ENCODE measurements around the gene PLAAT3.
"Not testable (repeated sequence)": the region's sequence is repeated elsewhere in the genome, so short reads cannot be mapped to it uniquely, and the experiment has no call there.

The PLAAT3 gene

GRCh38 chr11:63564784-63565350 is 49.4 kb downstream of the PLAAT3 start:
- DNase-seq: peak; percentile 57

GRCh38 chr11:63564056-63564774 is 50.0 kb downstream of the PLAAT3 start:
- DNase-seq: peak; percentile 89

DNA sequence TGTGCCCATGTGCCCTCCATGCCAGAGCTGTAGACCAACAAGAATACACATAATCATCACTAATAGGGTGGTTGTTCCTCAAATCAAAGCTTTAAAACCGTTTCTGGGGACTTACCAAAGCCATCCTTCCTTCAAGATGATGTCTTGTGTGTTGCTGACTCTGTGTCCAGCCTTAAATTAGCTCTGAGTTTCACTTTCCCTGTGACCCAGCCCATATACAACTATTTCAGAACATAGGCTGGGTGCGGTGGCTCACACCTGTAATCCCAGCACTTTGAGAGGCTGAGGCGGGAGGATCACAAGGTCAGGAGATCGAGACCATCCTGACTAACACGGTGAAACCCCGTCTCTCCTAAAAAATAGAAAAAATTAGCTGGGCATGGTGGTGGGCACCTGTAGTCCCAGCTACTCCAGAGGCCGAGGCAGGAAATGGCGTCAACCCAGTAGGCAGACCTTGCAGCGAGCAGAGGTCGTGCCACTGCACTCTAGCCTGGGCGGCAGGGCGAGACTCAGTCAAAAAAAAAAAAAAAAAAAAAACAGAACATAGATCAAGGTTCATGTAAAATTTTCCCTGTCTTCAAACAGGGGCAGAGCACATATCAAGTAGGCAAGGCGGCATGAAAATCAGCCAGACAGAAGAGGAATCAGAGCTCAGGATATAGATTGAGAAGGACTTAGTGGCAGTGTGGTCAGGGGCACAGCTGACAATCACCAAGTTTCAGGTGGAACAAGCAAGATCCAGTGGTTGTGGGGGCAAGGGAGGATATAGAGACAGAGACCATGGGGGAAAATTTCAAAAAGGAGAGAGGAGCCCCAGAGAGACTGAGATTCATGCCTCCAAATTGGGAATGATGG is 50.8 kb downstream of the PLAAT3 start, which contains the start of gene PLAAT2:
Gene PLAAT2, minus strand, starts transcription at position 179 of the 855 bp plus-strand sequence. Its CDS starts 55 bp downstream, at position 124.
- DNase-seq: peak; percentile 16

- peak; percentile 68 for DNase-seq
Observed at GRCh38 chr11:63560506-63561180, 53.6 kb downstream of the PLAAT3 start.

DNA sequence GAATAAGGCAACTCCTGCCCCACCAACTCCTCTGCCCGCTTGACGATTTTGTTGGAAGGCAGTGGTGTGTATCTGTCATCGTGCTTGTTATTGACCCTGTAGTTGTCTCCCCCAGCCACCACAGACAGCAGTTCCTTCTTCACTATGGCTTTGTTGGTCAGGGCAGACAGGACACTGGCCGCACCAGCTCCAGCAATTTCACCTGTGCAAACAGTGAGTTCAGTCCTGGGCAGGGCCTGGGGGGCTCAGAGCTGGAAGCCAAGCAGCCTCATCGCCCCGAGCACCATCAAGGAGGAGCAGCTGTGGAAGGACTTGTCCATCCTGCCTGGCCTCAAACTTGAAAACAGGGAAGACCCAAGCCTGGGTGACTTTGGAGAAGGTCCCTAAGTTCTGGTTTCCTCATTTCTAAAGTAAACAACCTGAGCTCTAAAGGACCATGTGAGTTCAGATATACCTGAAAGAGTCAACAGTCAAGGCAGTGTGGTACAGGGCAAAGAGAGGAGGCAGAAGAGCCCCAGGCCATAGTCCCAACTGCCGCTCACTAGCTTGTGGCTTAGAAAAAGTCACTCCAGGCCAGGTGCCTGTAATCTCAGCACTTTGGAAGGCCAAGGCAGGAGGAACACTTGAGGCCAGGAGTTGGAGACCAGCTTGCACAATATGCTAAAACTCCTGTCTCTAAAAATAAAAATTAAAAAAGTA is 55.6 kb downstream of the PLAAT3 start:
- no peak for DNase-seq

DNA sequence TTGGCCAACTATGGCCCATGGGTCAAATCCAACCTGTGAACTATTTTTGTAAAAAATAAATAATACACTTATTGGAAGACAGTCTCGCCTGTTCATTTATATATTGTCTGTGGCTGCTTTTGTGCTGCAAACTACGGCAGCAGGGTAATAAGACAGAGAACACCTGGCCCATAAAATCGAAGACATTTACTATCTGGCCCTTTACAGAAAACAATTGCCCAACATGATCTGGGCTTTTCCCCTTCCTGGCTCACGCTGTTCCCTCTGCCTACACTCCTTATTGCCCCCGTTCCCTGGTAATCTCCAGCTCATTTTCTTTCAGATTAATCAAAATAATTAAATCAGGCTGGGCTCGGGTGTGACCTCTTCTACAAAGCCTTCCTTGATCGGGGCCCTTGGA is 56.7 kb downstream of the PLAAT3 start:
- DNase-seq: no peak

DNA sequence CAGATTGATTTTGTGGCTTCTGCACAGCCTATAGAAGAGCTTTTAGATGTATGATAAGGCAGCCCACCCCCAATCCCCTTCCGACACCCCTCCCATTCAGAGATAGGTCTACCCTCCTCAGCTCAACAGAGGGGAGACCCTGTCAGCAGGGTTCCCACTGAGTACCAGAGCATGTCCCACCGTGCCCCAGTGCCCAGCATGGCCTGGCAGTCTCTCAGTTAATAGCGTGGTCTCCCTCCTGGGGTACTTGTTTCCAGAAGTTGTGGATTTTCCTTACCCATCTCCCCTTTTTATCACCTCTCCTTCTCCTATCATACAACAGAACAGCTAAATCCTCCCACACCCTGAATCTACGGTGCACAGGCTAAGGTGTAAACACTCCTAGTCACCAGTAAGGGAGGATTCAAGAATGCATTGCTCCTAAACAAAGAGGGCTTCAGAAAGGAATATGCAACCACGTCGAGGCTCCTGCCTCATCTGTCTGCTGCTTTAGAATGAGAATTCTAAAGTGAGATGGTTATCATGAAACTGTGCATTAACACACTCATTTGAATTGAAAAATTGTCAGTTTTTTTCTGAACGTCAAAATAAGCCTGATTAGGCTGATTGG is 57.7 kb downstream of the PLAAT3 start:
- no peak for DNase-seq

GRCh38 chr11:63554877-63555223 is 59.4 kb downstream of the PLAAT3 start:
- DNase-seq: no peak

- no peak for DNase-seq
Observed at GRCh38 chr11:63553759-63554158, 60.5 kb downstream of the PLAAT3 start.

DNA sequence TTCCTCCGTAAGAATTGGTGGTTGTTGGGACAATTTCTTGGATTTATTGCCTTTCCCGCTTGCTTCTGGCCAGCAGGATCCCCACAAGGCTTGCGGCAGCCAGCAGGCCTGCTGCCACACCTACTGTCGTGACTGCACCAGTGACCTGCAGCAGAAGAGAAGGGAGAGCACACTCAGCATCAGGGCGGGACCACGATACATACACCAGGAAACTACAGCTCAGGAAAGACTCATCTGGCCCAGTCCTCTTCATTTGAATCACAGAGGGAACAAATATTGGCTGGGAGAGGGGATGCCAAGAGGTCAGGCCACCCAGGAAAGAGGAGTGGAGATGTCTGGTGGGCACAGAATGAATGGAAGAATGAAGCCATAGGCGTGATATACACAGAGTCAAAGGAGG is 61.3 kb downstream of the PLAAT3 start:
- no peak for DNase-seq

DNA sequence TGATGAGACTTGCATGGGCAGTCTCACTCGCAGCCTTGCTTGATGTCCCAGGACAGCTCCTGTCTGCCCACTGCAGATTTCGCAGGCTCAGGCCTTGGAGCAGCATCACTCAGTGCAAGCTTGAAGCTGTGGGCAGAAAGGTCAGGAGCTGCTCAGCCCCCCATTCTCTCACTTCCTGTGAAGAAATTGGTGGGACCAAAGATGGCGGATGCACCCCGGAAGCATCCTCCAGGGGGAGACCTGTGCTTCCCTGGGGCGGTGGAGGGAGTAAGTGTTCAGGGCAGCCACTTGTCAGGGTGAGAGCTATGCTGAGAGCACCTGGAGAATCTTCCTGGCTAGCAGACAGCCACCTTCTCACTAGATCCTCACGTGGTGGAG is 62.4 kb downstream of the PLAAT3 start:
- DNase-seq: no peak

- DNase-seq: no peak
Observed at GRCh38 chr11:63551091-63551888, 62.9 kb downstream of the PLAAT3 start.

DNA sequence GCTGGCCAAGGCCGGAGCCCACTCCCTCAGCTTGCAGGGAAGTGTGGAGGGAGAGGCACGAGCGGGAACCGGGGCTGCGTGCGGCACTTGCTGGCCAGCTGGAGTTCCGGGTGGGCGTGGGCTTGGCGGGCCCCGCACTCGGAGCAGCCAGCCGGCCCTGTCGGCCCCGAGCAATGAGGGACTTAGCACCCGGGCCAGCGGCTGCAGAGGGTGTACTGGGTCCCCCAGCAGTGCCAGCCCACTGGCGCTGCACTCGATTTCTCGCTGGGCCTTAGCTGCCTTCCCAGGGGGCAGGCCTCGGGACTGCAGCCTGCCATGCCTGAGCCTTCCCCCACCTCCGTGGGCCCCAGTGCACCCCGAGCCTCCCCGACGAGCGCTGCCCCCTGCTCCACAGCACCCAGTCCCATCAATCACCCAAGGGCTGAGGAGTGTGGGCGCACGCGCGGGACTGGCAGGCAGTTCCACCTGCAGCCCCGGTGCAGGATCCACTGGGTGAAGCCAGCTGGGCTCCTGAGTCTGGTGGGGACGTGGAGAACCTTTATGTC is 64.0 kb downstream of the PLAAT3 start:
- DNase-seq: not testable (repeated sequence)

DNA sequence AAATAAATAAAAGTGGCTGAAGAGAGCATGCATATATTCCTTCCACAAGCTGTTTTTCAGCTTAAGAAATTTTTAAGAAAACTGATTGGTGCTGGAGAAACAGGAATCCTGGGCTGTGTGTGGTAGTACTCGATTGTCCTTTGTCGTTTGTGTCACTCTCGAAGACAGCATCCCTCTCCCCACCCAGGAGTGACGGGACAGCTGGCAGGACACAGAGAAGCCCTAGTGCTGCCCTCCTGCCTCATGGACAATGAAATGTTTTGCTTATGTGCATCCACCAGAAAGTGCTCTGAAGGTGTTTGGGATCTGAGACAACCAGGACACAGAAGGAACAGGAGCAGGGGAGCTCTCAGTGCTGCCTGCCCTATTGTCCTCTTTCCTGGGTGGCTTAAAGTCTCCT is 64.8 kb downstream of the PLAAT3 start:
- DNase-seq: no peak

DNA sequence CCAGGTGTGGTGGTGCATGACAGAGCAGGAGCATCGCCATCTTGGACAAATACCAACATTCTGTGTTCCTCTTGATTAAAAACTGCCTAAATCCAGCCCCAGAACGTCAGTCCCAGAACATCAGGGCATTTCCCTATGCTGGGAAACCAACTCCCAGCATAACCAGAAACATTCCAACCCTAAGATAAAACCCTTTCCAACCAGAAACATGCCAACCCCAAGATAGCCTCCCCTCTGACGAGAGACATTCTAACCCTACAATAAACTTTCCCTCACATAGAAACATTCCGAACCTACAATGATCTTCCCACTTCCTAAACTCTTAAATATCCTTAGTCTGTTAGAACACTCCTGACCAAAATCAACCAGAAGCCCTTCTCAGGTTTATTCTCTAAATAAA is 66.1 kb downstream of the PLAAT3 start:
- no peak for DNase-seq

DNA sequence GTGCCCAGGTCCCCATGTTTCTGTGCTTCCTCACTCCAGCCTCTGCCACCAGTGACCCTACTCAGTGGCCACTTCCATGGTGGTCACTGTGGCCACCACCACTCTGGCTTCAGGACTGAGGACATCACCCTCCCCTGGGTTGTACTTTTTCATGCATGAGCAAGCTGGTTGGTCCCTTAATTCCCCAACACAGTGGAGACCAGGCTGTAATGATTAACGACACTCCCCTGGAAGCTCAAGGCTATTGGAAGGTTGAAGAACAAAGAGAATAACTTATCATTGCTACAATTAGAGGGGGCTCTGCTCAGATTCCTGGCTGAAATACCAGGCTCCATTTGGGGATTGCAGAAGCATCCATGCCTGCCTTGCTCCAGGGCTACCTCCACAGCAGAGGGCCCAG is 67.2 kb downstream of the PLAAT3 start:
- DNase-seq: no peak

GRCh38 chr11:63543711-63544110 is 70.5 kb downstream of the PLAAT3 start:
- DNase-seq: no peak

DNA sequence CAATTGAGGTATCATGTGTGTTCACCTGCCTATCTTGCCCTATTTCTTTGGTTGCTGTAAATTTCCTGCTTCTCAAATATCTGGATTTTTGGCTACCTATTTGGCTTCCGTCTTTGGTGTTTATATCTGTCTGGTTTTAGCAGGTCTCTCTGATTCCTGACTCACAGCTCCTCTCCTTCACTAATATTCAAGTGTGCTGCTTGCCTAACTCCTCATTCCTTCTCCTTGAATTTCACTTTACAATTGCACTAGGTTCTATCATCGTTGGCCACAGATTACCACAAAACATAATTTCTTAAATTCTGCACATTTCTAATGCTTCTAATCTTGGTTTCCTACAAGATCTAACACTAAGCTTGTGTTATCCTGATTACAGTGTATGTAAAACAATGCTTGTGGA is 71.7 kb downstream of the PLAAT3 start:
- not testable (repeated sequence) for DNase-seq

DNA sequence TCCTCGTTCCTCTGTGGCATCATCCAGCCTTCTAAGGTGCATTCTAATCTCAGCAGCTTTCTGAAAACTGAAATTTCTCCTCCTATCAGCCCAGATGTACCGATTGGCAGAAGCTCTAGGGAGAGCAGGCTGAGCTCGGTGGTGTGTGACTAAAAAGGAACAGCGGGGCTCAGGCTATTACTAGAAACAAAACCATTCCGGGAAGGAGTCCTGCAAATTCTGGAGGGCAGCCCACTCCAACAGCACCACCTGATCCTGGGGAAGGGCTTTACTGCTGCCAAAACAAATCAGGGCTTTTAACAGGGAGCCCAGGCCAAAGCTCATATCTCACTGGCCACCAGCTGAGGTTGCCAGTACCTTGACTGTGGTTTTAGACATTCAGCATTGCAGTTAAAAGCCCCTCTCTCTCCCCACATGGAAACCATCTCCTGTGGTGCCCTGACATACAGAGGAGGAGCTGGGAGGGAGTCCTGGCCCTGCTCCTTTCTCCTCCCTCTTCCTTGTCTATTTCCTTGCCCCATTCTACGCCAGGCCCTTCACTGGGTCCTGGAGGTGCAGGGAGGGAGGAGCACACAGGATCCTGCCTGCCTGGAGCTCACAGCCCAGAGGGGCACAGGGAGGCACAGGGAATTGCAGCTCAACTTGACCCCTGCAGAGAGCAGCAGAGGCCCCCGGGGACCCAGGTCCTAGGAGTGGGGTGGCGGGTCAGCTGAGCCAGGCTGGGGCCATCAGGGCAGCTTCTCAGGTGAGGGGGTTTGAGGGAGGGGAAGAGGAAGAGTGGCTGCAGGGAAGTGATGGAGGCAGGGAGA is 76.7 kb downstream of the PLAAT3 start:
- DNase-seq: peak; percentile 70

DNA sequence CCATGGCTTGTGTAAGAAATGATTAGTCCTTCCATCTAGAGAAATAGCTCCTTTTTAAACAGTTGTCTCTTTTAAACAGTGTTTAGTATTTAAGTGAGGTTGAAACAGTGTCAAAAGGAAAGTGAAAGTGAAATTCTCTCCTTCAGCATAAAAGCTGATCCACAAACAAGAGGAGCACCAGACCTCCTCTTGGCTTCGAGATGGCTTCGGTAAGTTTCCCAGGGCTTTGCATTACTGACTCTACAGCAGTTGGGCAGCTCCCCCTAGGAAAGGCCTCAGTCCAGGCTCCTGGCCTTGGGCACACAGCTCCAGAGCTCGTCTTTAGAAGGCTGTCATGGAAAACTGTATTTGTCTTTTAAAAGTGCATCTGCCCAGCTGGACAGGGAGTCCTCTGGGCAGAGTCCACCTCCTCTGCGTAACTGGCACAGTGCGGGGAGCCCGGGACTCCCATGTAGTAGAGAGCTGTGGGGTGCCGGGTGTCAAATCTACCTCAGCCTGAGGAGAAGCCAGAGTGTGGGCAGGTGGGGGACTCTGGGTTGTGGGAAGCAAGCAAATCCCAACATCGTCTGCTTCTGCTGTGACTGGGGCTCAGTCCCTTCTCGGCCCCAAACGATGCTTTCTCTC is 77.5 kb downstream of the PLAAT3 start, which contains the start of gene PLAAT4:
Gene PLAAT4, plus strand, starts transcription at position 140 of the 624 bp plus-strand sequence. Its CDS starts 61 bp downstream, at position 201.
- DNase-seq: peak; percentile 56

Data from DMS79 treated with DMSO at 0.1 percent for 48 hours (cell line).